Fibroblast of skin of left biceps (primary cell): Measurements from ENCODE around the gene ECEL1.

Experiments
- DNase-seq, 2 experiments: peaks; one replicate each; pipeline ENCODE4 v3.0.0-alpha.2; 2013; ENCODE audit warnings: low read depth in 2 of 2

ECEL1 gene

DNA sequence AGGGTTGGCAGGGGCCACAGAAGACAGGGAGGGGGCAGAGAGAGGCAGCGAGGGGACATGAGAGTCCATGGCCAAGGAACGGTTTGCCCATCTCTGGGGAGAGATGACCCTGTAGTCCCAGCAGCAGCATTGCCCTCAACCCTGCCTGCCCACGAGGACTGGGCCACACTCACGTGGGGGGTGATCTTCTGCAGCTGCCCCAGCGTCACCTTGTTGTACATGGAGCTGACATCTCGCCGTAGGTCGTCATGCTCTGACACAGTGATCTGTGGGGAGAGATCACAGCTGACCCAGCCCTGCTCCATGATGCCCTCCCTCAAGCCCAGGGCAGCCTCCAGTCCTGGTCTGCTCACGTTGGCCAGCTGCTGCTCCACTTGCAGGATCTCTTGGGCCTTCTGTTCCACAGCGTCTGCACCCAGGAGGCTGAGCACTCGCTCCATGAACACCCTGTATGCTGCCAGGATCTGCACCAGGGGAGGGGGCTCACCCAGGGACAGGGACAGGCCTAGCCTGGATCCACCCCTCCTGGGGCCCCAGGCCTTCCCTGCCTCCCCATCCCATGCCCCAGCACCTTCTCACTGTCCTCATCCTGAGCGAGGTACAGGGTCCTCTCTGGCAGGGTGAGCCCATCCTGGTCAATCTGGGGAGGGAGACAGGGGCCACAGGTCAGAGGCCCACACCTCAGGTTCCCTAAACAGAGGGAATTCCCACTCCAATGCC, 2.8 kb downstream of the ECEL1 start:
- DNase-seq: no peak

- no peak for DNase-seq
These were observed 3.6 kb downstream of the ECEL1 start for GRCh38 chr2:232483923-232484627.

DNA sequence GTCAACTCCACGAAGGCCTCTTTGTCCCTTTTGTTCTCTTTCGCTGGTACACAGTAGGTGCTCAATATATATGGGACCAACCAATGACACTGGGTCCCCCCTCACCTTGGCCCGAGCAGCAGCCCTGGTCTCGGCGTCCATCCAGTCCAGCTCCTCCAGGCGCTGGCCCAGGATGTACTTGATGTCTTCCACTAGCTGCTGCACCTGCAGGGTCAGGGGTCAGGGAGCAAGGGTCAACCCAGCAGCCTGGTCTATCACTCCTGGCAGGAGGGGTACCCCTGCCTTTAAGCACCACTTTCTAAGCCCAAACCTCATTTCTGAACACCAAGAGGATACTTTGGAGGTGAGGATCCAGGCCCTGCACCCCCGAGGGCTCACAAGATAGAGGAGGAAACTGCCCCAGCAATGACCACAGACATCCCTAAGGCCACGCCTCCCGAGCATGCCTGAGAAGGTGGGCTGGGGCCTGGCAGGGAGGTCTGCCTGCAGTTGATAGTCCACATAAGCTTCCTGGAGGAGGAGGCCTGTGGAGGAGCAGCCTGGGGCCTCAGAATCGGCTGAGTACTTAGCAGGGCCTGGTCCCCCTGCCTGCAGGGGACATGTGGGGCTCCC, 4.2 kb downstream of the ECEL1 start:
- DNase-seq: no peak

DNA sequence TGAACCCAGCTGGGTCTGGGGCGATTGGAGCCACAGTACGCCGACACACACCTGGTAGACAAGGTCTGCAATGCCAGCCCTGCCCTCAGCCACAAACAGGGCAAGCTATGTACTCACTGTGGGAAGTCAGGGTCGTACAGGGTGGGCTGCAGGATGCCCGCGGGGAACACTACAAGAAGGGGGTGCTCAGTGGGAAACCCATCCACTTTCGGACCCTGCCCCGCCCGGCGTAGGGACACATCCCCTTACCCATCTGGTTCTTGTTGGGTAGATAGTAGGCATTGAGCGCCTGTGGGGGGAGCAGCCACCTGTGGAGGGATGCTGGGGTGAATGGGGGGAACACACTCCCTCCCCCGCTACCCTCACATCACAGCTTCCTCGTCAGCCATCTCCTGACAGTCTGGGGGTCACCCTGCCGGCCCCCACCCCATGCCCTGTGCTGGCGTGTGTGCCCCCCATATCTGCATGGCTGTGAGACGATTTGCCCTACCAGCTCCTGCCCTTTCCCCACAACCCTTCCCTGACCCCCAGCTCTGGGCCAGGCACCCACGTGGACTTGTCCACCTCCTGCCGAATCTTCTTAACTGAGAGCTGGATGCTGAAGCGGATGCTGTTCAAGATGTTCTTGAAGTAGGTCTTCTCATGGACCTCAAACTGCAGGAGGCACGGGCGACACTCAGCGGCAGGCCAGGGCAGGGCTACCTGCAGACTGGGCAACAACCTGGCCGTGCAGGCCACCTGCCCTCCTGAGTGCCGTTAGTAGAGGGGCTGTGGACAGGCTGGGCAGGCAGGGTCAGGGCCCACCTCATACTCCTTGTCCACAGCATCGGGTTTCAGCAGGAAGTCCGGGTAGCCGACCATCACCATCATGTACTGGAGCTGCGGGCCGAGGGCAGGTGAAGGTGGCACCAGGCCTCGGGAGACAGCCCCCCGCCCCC, 5.1 kb downstream of the ECEL1 start:
- DNase-seq: no peak

GRCh38 chr2:232481322-232482140, 6.1 kb downstream of the ECEL1 start:
- no peak for DNase-seq

DNA sequence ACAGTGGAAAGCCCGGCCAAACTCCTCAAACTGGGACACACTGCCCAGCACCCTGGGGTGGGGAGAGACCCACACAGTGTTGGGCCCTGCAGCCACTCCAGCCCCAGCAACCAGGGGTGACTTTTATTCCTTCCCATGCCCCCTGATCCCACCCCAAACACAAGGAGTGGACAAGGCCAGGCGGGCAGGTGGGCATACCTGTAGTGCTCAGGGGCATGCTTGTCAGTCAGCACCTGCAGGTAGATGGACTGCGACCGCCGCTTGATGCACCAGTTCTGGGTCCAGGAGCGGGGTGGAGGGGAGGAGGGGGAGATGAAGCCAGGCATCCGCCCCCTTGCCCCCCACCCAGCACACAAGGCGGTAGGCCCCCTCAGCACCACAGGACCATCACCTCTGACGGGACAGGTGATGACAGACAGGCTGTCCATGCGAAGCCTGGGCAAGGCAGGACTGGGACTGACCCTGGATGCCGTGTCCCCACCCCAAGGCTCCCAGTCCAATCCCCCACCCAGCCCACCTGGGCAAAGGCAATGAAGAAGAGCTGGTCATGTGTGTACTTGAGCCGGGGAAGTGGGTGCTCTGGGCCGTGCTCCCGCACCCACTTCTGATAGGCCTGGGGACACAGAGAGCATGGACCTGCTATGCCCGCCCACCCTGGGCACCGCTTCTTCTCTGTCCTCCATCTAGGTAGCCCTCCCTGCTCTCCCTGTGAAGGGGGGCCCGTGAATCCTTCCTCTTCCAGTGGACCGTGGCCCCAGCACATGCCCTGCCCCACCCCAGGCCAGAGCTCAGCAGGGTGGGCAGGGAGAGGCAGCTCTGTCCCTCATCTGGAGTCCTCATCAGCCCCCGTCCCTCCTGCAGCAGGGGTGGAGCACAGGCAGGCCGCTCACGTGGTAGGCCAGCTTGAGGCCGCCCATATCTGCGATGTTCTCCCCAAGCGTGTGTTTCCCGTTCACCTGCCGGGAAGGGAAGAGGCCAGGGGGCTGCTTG, 7.1 kb downstream of the ECEL1 start:
- DNase-seq: no peak

- DNase-seq: no peak
These were observed 8.1 kb downstream of the ECEL1 start for GRCh38 chr2:232479341-232480200.

DNA sequence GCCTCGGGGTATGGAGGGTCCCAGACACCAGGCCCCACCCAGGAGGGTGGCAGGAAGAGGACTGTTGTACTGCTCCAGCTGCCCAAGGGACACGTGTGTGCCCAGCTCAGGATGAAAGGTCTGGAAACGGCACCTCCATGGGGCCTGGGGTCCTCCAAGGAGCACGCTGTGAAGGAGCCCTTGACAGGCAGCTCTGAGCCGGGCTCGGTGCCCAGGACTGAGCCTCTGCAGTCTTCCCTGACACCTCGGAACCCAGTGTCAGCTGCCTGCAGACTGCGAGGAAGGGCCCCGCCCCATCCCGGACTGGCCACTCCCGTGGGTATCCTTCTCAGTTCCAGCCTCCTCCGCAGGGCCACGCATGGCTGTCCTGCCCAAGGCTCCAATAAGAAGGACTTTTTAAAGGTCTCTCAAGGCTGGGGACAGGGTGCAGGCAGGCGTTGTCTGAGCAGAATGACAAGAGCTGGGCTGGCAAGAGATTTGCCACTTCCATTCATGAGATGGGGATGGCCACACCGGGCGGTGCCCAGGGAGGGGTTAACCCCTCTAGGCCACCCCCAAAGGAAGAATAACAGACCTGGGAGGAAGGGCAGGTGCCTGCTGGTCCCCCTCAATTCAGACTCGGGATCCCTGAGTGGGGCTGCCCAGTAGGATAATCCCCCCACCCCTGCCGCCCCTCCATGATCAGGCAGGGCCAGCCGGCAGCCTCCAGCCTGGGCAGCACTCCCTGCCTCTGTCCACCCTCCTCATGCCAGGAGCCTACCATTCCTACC, 8.9 kb downstream of the ECEL1 start:
- DNase-seq: no peak

DNA sequence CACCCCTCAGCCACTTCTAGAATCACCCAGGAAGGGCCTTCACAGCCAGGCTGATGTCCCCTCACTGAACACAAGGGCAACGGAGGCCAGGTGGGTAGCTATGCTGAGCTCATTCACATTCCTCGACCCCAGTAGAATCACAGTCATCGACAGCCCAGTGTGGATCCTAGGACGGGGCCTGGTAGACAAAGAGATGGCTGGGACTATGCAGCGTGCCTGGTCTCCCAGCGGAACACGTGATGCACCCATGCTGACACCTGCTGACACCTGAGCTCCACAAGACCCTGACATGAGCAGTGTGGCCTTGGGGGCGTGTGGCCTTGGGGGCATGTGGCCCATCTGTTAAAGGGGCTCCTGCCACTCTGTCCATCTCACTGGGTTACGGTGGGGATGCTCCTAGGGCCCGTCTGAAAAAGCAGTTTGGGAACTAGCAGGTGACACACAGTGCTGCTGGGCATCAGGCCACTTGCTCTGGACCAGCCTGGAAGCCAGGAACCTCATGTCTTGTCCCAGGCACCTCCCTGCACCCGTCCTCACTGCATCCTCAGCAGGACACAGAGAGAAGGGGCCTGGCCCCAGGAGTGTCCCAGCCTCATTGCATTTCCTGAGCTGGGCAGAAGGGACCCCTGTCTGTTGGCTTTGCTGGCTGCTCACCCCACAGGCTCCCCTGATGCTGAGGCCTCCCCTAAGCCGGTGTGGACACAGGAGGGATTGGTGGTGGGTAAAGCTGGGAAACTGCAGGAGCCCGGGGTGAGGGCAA, 9.7 kb downstream of the ECEL1 start:
- DNase-seq: no peak

- no peak for DNase-seq
These were observed 10.8 kb downstream of the ECEL1 start for GRCh38 chr2:232476791-232477190.

- DNase-seq: no peak
These were observed 11.6 kb downstream of the ECEL1 start for GRCh38 chr2:232476045-232476444.

DNA sequence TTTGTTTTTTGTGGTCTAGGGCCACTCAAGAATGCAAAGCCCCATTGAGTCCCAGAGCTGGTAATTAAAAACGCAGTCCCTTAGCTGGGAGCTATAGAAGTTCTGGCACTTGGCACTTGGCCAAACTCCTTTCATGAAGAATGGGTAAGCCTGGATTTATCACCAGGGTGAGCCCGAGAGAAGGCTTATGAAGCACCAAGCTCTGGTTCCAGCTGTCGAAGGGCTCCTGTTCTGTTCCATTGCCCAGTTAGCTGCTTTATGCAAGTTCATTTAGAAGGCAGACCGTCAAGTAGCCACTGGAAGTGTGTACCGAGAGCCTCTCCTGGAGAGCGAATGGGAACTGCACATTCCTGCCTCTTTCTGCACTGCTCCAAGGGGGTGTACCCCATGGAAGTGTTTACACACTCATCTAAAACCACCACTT, 14.2 kb downstream of the ECEL1 start:
- no peak for DNase-seq

DNA sequence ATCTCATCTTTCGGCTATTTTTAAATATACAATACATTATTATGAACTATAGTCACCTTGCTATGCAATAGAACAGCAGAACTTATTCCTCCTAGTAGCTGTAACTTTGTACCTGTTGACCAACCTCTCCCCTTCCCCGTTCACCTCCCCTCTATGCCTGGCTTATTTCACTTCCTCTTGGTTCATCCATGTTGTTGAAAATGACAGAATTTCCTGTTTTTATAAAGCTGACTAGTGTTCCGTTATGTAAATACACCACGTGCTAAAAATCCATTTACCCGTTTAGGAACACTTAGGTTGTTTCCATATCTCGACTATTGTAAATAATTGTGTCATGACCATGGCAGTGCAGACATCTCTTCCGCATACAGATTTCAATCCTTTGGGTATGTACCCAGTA, 21.4 kb downstream of the ECEL1 start:
- DNase-seq: no peak

DNA sequence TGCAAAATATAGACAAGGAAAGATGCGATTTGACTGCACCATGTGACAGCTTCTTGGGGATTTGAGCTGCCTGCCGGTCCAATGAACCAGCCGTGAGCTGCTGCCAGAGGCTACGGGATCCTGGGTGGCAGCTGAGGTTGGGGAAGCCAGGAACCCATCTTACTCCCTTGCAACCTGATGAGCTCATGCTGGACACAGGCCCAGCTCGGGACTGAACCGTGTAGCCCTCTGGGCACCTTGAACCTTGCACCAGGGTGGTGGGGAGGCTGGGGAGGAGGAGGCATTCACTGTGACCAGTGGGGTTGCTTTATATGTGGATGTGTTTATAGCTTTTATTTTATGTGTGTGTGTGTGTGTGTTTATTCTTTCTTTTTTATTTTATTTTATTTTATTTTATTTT, 22.6 kb downstream of the ECEL1 start:
- DNase-seq: no peak

DNA sequence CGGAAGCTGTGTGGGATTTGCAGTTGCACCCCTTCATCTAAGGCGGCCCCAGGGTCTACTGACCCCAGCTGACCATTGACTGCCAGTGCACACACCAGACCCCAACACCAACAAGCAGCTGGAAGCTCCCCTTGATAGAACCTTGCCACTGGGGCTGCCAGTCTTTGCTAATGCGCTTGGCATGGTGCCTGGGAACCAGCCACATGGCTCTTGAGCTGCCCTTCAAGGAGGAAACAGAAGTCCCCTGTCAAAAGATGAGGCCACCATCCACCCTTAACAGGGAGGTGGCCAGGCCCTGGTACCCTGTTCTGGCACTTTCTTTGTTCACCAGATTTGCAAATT, 23.1 kb downstream of the ECEL1 start:
- no peak for DNase-seq

DNA sequence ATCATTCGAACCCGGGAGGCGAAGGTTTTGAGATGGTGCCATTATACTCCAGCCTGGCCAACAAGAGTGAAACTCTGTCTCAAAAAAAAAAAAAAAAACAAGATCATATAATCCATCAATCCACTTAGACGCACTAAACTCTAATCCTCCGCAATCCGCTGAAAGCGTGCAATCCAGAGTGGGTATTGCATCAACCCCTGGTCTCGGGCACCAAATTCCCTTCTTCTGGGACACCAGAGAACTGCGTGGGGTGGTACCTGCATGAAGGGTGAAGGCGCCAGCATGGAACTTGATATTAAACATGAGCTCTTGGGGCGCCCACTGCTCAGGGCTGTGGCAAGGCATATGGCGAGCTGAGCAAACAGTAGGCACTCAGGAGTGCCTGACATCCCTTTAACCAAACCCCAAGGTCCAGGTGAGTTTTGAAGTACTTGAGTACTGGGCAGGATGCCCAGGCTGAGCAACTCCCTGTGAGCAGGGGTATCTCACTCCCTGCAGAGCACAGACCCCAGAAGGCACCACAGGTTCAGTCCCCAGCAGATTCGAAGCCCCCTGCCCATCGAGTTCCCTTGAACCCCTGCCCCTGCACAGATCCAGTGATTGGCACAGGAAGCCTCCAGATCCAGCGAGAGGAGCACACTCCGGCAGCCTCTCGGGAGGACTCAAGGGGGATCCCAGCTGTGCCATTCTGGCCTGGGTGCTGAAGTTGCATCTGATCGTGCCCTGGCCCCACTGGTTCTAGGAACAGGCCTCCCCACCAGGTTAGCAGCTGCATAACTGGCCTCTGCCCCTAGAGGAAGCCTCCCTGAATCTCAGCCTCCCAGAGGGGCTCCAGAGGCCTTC, 23.7 kb downstream of the ECEL1 start:
- DNase-seq: no peak

DNA sequence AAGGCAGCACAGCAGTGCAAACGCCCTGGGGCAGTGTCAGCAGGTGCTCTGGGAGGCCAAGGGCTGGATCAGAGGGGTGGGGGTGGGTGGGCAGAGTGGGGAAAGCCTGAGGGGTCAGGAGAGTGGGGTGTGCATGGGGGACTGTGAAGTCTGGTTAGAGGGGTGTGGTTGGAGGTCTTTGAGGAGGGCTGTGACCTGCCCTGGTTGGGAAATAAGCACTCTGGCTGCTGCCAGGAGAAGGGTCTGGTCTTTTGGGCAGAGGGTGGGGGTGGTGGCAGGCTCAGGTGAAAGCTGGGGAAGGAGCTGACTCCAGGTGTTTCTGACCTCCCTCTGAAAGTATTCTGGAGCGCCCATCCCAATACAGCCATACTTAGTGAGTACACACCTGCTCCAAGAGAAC, 27.5 kb downstream of the ECEL1 start:
- no peak for DNase-seq
